Measurements from ENCODE around the gene CERS1. TPM values are rescaled to one million over a fixed set of nuclear protein-coding genes. Genes with fewer than 3 reads are reported as not detected.

The CERS1 gene
- total RNA-seq, 2 donors from 2014 or later = 0.26 to 0.66 TPM

DNA sequence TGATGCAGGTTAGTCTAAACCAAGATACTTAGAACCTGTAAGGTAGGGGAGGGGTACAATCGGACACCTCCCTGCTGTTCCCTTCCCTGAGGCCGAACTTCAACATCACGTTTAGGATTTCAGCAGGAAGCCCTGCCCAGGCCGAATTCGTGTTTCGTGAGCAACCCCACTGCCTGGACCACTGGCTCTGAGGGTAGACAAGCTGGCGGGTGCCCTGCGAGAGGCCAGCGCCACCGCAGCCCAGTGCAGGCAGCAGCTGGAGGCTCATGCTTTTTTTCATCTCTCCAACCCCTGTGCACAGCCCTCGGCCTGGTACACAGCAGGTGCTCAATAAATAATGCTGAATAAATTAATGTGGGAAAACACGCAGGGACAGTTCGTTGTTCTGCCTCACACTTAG is 37.3 kb upstream of the CERS1 start:
- no peaks in the 10 kb centered on the region for H3K4me1 ChIP-seq
- H3K27ac ChIP-seq = no peak overlapping the region
- H3K9me3 ChIP-seq = no peaks in the 10 kb centered on the region
- no peak for ATAC-seq
- H3K36me3 ChIP-seq (replicated peaks in 1 of 2; ENCODE audit: insufficient read depth in 1 of 2, low read depth in 2 of 2) = no peaks in the 10 kb centered on the region
- no peak for TF ChIP-seq POLR2A (IDR thresholded peaks at IDR 0.05)
- TF ChIP-seq, protein P1, sequence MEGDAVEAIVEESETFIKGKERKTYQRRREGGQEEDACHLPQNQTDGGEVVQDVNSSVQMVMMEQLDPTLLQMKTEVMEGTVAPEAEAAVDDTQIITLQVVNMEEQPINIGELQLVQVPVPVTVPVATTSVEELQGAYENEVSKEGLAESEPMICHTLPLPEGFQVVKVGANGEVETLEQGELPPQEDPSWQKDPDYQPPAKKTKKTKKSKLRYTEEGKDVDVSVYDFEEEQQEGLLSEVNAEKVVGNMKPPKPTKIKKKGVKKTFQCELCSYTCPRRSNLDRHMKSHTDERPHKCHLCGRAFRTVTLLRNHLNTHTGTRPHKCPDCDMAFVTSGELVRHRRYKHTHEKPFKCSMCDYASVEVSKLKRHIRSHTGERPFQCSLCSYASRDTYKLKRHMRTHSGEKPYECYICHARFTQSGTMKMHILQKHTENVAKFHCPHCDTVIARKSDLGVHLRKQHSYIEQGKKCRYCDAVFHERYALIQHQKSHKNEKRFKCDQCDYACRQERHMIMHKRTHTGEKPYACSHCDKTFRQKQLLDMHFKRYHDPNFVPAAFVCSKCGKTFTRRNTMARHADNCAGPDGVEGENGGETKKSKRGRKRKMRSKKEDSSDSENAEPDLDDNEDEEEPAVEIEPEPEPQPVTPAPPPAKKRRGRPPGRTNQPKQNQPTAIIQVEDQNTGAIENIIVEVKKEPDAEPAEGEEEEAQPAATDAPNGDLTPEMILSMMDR (IDR thresholded peaks at IDR 0.05) = no peak
- no peak overlapping the region for H3K4me3 ChIP-seq
- 88 to 89% methylated on average over 13 of the region's 13 CpGs for WGBS, 2 donors
- DNase-seq = no peak
- intact Hi-C loops (cut with DNase I) = no loop called here
- no peaks in the 10 kb centered on the region for H3K27me3 ChIP-seq

DNA sequence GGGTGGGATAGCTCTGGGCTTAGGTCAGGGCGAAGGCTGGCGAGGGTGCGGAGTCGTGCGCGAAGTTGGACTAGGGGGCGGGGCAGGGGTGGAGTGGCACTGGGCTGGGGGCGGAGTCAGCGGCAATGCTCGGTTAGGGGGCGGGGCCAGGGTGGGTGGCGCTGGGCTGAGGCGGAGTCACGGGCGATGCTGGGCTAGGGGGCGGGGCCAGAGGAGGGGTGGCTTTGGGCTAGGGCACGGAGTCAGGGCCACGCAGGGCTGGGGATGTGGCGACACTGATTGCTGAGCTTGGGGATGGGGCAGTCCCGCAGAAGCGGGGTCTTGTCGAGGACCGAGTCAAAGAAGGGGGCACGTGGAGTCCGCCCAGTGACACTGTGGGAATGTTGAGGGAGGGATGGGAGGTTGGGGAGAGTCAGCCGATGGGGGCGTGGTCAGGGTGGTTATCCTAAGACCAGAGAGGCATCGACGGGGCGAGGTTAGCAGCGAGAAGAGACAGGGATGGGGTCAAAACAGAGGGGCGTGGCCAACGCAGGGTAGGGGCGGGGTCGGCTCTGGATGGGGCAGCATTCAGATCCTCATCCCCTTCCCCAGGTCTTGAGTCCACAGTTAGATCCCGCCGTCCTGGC is 36.4 kb upstream of the CERS1 start:
- intact Hi-C loops (cut with DNase I) = no loop called here
- Histone ChIP-seq H3K4me1 (no peaks in the 10 kb centered on the region), H3K9me3 (no peaks in the 10 kb centered on the region), H3K4me3 (no peak overlapping the region), H3K27ac (no peak overlapping the region), H3K36me3 (replicated peaks in 1 of 2; ENCODE audit: insufficient read depth in 1 of 2, low read depth in 2 of 2) (peaks cover 0 to 4% of the 10 kb centered on the region in 2 donors), H3K27me3 (no peaks in the 10 kb centered on the region)
- TF ChIP-seq, protein P1 (IDR thresholded peaks at IDR 0.05) = no peak
- TF ChIP-seq POLR2A (IDR thresholded peaks at IDR 0.05) = no peak
- ATAC-seq (peak; percentile 67), DNase-seq (peak; percentile 54 to 71 (median 60))
- 24 to 43% methylated on average over 35 of the region's 37 CpGs for WGBS, 2 donors

DNA sequence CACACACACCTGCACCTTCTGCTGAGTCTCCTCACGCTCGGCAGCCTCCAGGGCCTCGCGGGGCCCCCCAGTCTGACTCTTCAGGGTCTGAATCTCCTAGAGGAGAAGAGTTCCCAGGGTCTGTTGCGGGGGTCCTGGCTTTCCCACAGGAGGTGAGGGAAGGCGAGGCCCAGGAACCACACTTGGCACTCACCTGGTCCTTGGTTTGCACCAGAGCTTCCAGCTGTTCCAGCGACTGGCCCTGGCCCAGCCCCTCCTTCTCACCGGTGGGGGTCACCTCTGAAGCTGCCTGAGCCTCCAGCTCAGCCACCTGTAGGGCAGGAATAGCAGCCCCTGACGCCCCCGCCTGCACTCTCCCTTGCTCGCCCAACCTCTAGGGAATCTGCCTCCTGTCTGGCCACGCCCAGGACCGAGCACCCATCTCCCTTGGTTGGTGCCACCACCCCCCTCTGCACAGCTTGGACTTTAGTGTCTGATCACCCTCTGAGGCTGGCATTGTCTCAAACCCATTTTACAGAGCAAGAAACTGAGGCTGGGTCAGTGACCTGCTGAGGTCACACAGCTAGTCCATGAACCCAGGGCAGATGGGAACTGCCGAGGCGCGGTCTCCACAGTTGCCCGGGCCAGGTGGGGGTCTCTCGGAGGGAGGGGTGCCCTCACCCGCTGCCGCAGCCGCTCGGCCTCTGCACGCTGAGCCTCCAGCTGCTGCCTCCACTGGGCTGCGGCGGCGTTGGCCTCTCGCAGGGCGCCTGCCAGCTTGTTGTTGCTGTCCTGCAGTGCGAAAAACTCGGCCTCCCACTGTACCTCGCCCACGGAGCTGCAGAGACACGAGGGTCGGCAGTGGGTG is 35.6 kb upstream of the CERS1 start:
- no peak for TF ChIP-seq POLR2A (IDR thresholded peaks at IDR 0.05)
- TF ChIP-seq, protein P1 (IDR thresholded peaks at IDR 0.05) = no peak
- intact Hi-C loops (cut with DNase I) = no loop called here
- no peaks in the 10 kb centered on the region for H3K27me3 ChIP-seq
- no peak for DNase-seq
- WGBS, 2 donors = 75 to 82% methylated on average over 13 to 33 of the region's 34 CpGs
- no peaks in the 10 kb centered on the region for H3K4me1 ChIP-seq
- peaks cover 0 to 4% of the 10 kb centered on the region in 2 donors for H3K36me3 ChIP-seq (replicated peaks in 1 of 2; ENCODE audit: insufficient read depth in 1 of 2, low read depth in 2 of 2)
- no peaks in the 10 kb centered on the region for H3K9me3 ChIP-seq
- no peak overlapping the region for H3K4me3 ChIP-seq
- H3K27ac ChIP-seq = no peak overlapping the region
- no peak for ATAC-seq

DNA sequence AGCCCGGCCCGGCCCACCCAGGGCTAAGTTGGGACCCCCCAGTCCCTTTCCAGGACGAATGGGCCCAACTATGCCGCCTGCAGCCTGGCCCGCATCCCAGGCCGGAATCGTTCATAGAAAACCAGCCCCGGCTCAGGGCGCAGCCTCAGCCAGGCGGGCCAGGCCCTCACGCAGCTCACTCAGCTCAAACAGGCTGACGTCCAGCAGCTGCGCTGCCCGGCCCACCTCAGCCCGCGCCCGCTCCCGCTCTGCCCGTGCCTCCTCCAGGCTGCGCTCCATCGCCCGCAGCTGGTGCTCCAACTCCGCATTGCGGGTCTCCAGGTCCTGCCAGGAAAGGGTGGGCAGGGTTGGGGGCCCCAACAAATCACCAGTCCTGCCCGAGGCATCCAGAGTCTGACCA is 33.4 kb upstream of the CERS1 start:
- Histone ChIP-seq H3K9me3 (no peaks in the 10 kb centered on the region), H3K4me1 (no peaks in the 10 kb centered on the region), H3K4me3 (no peak overlapping the region), H3K36me3 (replicated peaks in 1 of 2; ENCODE audit: insufficient read depth in 1 of 2, low read depth in 2 of 2) (peaks cover 4 to 22% of the 10 kb centered on the region in 2 donors), H3K27me3 (no peaks in the 10 kb centered on the region), H3K27ac (no peak overlapping the region)
- TF ChIP-seq, protein P1 (IDR thresholded peaks at IDR 0.05) = no peak
- TF ChIP-seq POLR2A (IDR thresholded peaks at IDR 0.05) = no peak
- intact Hi-C loops (cut with DNase I) = no loop called here
- DNase-seq (no peak), ATAC-seq (no peak)
- WGBS, 2 donors = 90 to 92% methylated on average over 16 to 25 of the region's 25 CpGs
